IMR-90 (cell line): ENCODE data around the gene REST.

Source experiments
- BHLHE40 ChIP-seq: fragments of 150-350 bp; IDR thresholded peaks from 2 replicates; pipeline ENCODE4 v1.6.1; 2016; ENCODE audit warnings: mild to moderate bottlenecking, low read depth, low read length
- CEBPB ChIP-seq: IDR thresholded peaks from 2 replicates; pipeline ENCODE4 v1.6.1; 2012; ENCODE audit warnings: low read depth, low read length, improper control_type of control experiment
- MAZ ChIP-seq: IDR thresholded peaks from 2 replicates; pipeline ENCODE4 v1.6.1; 2012; ENCODE audit warnings: low read depth, mild to moderate bottlenecking, low read length, improper control_type of control experiment, moderate library complexity, borderline replicate concordance
- MXI1 ChIP-seq: IDR thresholded peaks from 2 replicates; pipeline ENCODE4 v1.6.1; 2012; ENCODE audit warnings: low read depth, mild to moderate bottlenecking, low read length, moderate library complexity, borderline replicate concordance
- NFE2L2 ChIP-seq: fragments of 150-350 bp; IDR thresholded peaks from 2 replicates; pipeline ENCODE4 v1.6.1; 2016; ENCODE audit warnings: low read depth, mild to moderate bottlenecking, low read length
- POLR2A ChIP-seq: IDR thresholded peaks from 2 replicates; pipeline ENCODE4 v1.6.1; 2012; ENCODE audit warnings: mild to moderate bottlenecking, low read depth, low read length
- RAD21 ChIP-seq: IDR thresholded peaks from 2 replicates; pipeline ENCODE4 v1.6.1; 2012; ENCODE audit warnings: low read length, improper control_type of control experiment
- RCOR1 ChIP-seq: IDR thresholded peaks from 2 replicates; pipeline ENCODE4 v1.6.1; 2012; ENCODE audit warnings: mild to moderate bottlenecking, low read length, improper control_type of control experiment; ENCODE audit not compliant: insufficient replicate concordance
- RFX5 ChIP-seq: IDR thresholded peaks from 2 replicates; pipeline ENCODE4 v1.8.0; 2012; ENCODE audit warnings: low read depth, mild to moderate bottlenecking, low read length, moderate library complexity
- SMC3 ChIP-seq: fragments of 150-350 bp; IDR thresholded peaks from 2 replicates; pipeline ENCODE4 v1.6.1; 2016; ENCODE audit warnings: low read depth, mild to moderate bottlenecking, antibody characterized with exemption, low read length, moderate library complexity
- TF ChIP-seq, protein P1 (sequence below): conservative IDR thresholded peaks from 2 replicates; pipeline ENCODE4 v1.5.1; 2012; ENCODE audit warnings: mild to moderate bottlenecking, low read depth, low read length, improper control_type of control experiment
- TF ChIP-seq, protein P2 (sequence below): fragments of 150-350 bp; IDR thresholded peaks from 2 replicates; pipeline ENCODE4 v1.6.1; 2017; ENCODE audit warnings: mild to moderate bottlenecking, antibody characterized with exemption, low read length, low read depth
- TF ChIP-seq, protein P3 (sequence below): fragments of 150-350 bp; IDR thresholded peaks from 2 replicates; pipeline ENCODE4 v1.6.1; 2016; ENCODE audit warnings: low read depth, mild to moderate bottlenecking, low read length, moderate library complexity, borderline replicate concordance

- TF ChIP-seq MXI1: no peak
- TF ChIP-seq, protein P1, sequence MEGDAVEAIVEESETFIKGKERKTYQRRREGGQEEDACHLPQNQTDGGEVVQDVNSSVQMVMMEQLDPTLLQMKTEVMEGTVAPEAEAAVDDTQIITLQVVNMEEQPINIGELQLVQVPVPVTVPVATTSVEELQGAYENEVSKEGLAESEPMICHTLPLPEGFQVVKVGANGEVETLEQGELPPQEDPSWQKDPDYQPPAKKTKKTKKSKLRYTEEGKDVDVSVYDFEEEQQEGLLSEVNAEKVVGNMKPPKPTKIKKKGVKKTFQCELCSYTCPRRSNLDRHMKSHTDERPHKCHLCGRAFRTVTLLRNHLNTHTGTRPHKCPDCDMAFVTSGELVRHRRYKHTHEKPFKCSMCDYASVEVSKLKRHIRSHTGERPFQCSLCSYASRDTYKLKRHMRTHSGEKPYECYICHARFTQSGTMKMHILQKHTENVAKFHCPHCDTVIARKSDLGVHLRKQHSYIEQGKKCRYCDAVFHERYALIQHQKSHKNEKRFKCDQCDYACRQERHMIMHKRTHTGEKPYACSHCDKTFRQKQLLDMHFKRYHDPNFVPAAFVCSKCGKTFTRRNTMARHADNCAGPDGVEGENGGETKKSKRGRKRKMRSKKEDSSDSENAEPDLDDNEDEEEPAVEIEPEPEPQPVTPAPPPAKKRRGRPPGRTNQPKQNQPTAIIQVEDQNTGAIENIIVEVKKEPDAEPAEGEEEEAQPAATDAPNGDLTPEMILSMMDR: no peak
- TF ChIP-seq RAD21: no peak
- TF ChIP-seq CEBPB: no peak
- TF ChIP-seq, protein P2, sequence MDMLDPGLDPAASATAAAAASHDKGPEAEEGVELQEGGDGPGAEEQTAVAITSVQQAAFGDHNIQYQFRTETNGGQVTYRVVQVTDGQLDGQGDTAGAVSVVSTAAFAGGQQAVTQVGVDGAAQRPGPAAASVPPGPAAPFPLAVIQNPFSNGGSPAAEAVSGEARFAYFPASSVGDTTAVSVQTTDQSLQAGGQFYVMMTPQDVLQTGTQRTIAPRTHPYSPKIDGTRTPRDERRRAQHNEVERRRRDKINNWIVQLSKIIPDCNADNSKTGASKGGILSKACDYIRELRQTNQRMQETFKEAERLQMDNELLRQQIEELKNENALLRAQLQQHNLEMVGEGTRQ: no peak
- TF ChIP-seq POLR2A: no peak
- TF ChIP-seq, protein P3, sequence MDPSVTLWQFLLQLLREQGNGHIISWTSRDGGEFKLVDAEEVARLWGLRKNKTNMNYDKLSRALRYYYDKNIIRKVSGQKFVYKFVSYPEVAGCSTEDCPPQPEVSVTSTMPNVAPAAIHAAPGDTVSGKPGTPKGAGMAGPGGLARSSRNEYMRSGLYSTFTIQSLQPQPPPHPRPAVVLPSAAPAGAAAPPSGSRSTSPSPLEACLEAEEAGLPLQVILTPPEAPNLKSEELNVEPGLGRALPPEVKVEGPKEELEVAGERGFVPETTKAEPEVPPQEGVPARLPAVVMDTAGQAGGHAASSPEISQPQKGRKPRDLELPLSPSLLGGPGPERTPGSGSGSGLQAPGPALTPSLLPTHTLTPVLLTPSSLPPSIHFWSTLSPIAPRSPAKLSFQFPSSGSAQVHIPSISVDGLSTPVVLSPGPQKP: no peak
- no peak for TF ChIP-seq SMC3
- TF ChIP-seq RFX5: no peak
- no peak for TF ChIP-seq RCOR1
- no peak for TF ChIP-seq MAZ
- no peak for TF ChIP-seq NFE2L2
- TF ChIP-seq BHLHE40: no peak
These were observed 24.2 kb downstream of the REST start for GRCh38 chr4:56931924-56932323.
